Esophagus squamous epithelium (tissue), 4 donors: ENCODE measurements around the gene ZNF772.

Experiments used
- CTCF ChIP-seq, 6 experiments: fragments of 450-650 bp in 4 of 6; fragments of 200-600 bp in 2 of 6; sonication (generic) in 2 of 6; IDR thresholded peaks; one replicate each; pipeline ENCODE4 v1.5.1; 2016 to 2019; ENCODE audit warnings: antibody characterized with exemption in 6 of 6, mild to moderate bottlenecking in 4 of 6, moderate library complexity in 4 of 6
- POLR2A ChIP-seq, 4 donors: fragments of 450-650 bp; IDR thresholded peaks; one replicate each; pipeline ENCODE4 v1.6.1; 2017; ENCODE audit warnings: antibody characterized with exemption in 4 of 4, mild to moderate bottlenecking in 4 of 4, moderate library complexity in 3 of 4

- TF ChIP-seq CTCF (IDR thresholded peaks at IDR 0.05) (no peak), POLR2A (IDR thresholded peaks at IDR 0.05) (no peak)
Observed at GRCh38 chr19:57441979-57442752, 35.2 kb downstream of the ZNF772 start.
